Epithelial cell of esophagus (primary cell): Measurements from ENCODE around the gene PRPS1L1.

ENCODE experiments used
- DNase-seq: peaks from one replicate; pipeline ENCODE4 v3.0.0; 2010; ENCODE audit warnings: low read depth
- H3K4me3 ChIP-seq: 2 replicates; pipeline ENCODE4 v1.5.1; 2011; ENCODE audit warnings: mild to moderate bottlenecking, low read length, control low read depth
- TF ChIP-seq, protein P1 (sequence below): IDR thresholded peaks from 2 replicates; pipeline ENCODE4 v1.5.1; 2011; ENCODE audit warnings: low read depth, mild to moderate bottlenecking, low read length, control low read depth, inconsistent platforms; ENCODE audit not compliant: insufficient read depth; ENCODE audit errors: missing control alignments

The PRPS1L1 gene

DNA sequence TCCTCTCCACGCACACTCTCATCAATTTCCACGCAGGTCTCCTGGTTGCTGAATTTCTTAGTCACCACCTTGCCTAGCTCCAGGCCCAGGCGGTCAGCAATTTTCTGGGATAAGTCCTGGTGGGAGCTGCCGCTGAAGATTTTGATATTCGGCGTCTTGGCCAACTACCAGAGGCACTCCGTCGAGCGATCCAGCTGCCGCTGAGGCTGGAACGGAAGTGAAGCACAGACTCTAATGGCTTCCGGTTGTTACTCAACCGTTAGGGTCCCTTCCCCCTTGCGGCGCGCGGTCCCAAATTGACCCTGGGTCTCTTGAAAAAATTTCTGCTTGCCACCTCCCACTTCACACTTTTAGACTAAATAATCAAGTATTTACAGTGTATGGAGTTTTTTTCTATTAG, at the start of gene PRPS1L1:
Gene PRPS1L1, minus strand, starts transcription at position 219 of the 400 bp plus-strand sequence.
- H3K4me3 ChIP-seq: no peak within 1 kb of the TSS
- TF ChIP-seq, protein P1, sequence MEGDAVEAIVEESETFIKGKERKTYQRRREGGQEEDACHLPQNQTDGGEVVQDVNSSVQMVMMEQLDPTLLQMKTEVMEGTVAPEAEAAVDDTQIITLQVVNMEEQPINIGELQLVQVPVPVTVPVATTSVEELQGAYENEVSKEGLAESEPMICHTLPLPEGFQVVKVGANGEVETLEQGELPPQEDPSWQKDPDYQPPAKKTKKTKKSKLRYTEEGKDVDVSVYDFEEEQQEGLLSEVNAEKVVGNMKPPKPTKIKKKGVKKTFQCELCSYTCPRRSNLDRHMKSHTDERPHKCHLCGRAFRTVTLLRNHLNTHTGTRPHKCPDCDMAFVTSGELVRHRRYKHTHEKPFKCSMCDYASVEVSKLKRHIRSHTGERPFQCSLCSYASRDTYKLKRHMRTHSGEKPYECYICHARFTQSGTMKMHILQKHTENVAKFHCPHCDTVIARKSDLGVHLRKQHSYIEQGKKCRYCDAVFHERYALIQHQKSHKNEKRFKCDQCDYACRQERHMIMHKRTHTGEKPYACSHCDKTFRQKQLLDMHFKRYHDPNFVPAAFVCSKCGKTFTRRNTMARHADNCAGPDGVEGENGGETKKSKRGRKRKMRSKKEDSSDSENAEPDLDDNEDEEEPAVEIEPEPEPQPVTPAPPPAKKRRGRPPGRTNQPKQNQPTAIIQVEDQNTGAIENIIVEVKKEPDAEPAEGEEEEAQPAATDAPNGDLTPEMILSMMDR: no peak
- no peak for DNase-seq

DNA sequence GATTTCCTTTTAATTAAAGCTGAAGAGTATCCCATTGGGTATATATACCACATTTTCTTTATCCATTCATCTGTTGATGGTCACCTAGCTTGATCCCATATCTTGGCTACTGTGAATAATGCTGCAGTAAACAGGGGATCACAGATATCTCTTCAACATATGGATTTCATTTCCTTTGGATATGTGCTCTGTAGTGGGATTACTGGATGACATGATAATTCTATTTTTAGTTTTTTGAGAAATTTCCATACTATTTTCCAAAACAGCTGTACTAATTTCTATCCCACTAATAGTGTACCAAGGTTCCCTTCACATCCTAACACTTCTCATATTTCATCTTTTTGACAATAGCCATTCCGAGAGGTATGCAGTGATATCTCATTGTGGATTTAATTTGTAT, 48.8 kb upstream of the PRPS1L1 start:
- DNase-seq: no peak
- TF ChIP-seq, protein P1: no peak
- H3K4me3 ChIP-seq: no peak overlapping the region

DNA sequence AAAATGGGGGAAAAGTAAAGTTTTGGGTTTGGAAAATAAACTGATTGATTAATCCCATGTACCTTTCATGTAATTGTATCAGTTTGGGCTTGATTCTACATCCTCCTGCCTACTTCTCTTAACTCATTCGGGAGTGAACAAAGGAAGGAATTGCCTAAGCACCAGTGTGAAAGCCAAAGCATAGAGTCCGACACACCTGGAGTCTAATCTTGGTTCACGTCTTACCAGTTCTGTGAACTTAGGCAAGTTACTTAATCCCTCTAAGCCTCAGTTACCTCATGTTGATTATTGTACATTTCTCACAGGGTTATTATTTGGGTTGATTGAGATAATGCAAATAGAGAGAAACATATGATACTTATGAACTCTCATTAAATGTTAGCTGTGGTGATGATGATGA, 41.1 kb upstream of the PRPS1L1 start:
- TF ChIP-seq, protein P1: no peak
- peak; percentile 11 for DNase-seq
- H3K4me3 ChIP-seq: no peak overlapping the region

DNA sequence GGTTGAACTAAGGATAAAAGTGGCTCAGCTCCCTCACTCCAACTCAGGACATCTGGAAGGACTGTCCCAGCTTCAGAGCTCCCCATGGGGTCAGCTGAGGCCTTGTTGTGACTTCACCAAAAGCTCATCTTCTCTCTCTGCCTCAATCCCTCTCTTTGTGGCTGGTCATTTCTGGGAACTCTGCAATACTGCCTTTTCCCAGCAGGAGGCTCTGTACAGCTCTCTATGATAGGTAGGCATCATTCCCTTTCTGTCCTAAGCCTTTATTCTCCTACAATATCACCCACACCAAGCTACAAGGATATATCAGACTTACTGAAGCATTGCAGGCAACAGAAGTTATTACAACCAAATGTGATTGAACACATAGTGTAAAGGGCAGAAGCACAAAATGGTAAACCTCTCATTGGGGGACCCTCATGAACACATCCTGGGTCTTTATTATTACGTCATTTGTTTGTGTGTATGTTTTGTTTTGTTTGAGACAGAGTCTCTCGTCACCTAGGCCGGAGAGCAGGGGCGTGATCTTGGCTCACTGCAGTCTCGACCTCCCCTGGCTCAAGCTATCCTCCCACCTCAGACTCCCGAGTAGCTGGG, 36.7 kb upstream of the PRPS1L1 start:
- TF ChIP-seq, protein P1: peak; percentile 72
- peak; percentile 47 for DNase-seq
- H3K4me3 ChIP-seq: no peak overlapping the region

DNA sequence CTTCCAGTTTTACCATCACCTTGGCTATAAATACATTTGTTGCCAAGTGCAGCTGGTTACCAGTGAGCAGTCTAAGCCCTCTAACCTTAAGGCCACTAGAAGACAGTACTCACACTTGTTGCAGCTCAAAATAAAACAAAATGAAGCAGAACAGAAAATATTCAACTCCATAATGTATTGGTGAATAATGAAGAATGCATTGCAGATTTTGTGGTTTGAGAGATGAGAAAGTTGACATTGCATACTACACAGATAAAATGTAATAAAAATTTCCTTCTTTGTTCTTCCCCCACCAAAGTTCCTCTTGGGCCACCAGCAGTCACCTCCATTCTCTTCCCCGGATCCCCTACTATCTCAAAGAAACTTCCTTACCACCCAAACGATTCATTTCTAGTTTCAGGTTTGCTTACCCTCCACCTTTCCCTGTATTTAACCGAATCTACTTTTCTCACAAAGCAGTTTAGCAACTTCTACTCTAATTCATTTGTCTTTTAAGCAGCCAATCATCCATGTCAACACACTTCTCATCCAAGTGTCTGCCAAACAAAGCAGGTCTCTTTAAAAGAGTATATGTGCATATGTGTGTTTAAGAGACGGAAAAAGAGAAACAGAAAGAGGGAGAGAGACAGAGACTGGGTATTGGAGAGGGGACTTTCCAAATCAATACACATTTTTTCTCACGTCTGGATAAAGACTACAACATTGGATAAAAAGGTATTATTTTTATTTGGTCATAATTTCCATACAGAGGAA, 35.7 kb upstream of the PRPS1L1 start:
- no peak for DNase-seq
- H3K4me3 ChIP-seq: no peak overlapping the region
- TF ChIP-seq, protein P1: no peak

DNA sequence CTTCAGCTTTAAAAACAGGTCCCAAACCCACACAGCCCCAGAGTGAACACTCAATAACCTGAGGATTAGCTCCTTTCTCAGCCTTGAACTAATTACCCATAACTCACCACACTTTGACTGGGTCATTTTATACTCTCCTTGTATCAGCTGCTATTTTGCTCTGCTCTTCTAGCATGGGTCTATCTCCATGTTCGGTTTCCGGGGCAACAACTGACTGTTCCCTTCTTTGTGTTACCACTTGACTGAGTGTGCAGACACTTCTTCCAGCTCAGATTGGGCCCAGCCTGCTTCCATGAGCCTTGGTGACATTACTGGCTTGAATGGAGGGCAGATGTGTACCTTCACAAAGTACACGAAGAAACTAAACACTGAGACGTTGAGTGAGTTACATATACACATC, 31.5 kb upstream of the PRPS1L1 start:
- H3K4me3 ChIP-seq: no peak overlapping the region
- DNase-seq: no peak
- TF ChIP-seq, protein P1: no peak
